RWPE1 (cell line): ENCODE data around the gene C16orf78.

Source experiments
- CTCF ChIA-PET: fragments of 350-600 bp; sonication (Branson Sonifier 250); formaldehyde crosslinking; extraction: SDS; loops from one replicate; lab custom pipeline; 2021; lab: Yijun Ruan, JAX
- POLR2A ChIA-PET: fragments of 400-600 bp; formaldehyde crosslinking; extraction: SDS; loops from one replicate; lab custom pipeline; 2020; ENCODE audit warnings: antibody characterized with exemption; ENCODE audit not compliant: low non-redundant PET; lab: Yijun Ruan, JAX
- DNase-seq: peaks from one replicate; pipeline ENCODE4 v3.0.0; 2012; ENCODE audit warnings: low spot score
- H3K27ac ChIP-seq: fragments of 450-650 bp; 2 replicates; pipeline ENCODE4 v1.5.1; 2017
- TF ChIP-seq, protein P1 (sequence below): fragments of 450-650 bp; conservative IDR thresholded peaks from 2 replicates; pipeline ENCODE4 v1.5.1; 2017; ENCODE audit warnings: low read depth, mild to moderate bottlenecking

C16orf78 gene

DNA sequence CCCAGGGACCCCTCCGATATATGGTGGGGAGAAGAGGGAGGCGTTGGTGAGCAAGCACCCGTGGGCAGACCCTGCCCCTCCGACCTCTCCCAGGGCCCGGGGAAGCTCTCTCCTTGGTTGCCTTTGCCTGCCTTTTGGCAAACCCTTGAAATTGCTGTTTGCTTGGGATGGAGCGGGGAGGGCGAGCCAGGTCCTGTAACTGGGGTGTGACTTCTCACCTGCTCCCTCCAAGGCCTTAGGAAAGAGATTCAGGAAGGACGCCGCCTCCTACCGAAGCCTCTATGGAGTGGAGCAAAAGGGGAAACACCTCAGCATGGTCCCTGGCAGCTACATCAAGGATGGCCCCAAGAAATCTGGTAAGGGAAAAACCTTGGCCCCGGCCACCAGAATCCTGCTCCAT lies 4.6 kb downstream of the C16orf78 start:
- ChIA-PET POLR2A (no interaction called here), CTCF (interaction anchor here (0.6 kb wide), 1 partner anchor 467 kb away, joined by 3 read pairs; no protein-coding TSS in a partner anchor)
- no peak overlapping the region for H3K27ac ChIP-seq
- no peak for DNase-seq
- TF ChIP-seq, protein P1, sequence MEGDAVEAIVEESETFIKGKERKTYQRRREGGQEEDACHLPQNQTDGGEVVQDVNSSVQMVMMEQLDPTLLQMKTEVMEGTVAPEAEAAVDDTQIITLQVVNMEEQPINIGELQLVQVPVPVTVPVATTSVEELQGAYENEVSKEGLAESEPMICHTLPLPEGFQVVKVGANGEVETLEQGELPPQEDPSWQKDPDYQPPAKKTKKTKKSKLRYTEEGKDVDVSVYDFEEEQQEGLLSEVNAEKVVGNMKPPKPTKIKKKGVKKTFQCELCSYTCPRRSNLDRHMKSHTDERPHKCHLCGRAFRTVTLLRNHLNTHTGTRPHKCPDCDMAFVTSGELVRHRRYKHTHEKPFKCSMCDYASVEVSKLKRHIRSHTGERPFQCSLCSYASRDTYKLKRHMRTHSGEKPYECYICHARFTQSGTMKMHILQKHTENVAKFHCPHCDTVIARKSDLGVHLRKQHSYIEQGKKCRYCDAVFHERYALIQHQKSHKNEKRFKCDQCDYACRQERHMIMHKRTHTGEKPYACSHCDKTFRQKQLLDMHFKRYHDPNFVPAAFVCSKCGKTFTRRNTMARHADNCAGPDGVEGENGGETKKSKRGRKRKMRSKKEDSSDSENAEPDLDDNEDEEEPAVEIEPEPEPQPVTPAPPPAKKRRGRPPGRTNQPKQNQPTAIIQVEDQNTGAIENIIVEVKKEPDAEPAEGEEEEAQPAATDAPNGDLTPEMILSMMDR, result no peak

GRCh38 chr16:49378816-49379215 lies 5.2 kb downstream of the C16orf78 start:
- CTCF ChIA-PET, result interaction anchor here (0.6 kb wide), 1 partner anchor 468 kb away, joined by 3 read pairs; no protein-coding TSS in a partner anchor
- TF ChIP-seq, protein P1, result no peak
- no peak for DNase-seq
- H3K27ac ChIP-seq, result no peak overlapping the region
- POLR2A ChIA-PET, result no interaction called here

- no peak overlapping the region for H3K27ac ChIP-seq
- no peak for DNase-seq
- ChIA-PET CTCF (no interaction called here), POLR2A (no interaction called here)
- TF ChIP-seq, protein P1, result no peak
Measured at GRCh38 chr16:49382916-49383315, 9.3 kb downstream of the C16orf78 start.

DNA sequence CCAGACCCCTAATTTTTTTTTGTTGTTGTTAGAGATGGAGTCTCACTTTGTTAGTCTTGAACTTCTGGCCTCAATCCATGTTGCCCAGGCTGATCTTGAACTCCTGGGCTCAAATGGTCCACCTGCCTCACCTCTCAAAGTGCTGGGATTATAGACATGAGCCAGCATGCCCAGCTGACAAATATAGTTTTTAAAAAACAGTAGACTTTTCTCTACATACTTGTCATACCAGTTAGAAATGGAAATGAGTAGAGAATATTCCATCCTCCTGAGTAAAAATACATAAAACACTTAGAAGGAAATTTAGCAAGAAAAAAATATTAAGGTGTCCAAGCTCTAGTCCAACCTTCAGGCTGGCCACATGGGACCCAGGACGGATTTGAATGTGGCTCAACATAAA lies 21.4 kb downstream of the C16orf78 start:
- DNase-seq, result no peak
- TF ChIP-seq, protein P1, result no peak
- ChIA-PET CTCF (interaction anchor here (0.6 kb wide), 1 partner anchor 258 kb away, joined by 3 read pairs; no protein-coding TSS in a partner anchor), POLR2A (no interaction called here)
- H3K27ac ChIP-seq, result no peak overlapping the region

- POLR2A ChIA-PET, result no interaction called here
- DNase-seq, result no peak
- TF ChIP-seq, protein P1, result no peak
- H3K27ac ChIP-seq, result no peak overlapping the region
- CTCF ChIA-PET, result no interaction called here
Measured at GRCh38 chr16:49396206-49396720, 22.7 kb downstream of the C16orf78 start.

- TF ChIP-seq, protein P1, result no peak
- no peak overlapping the region for H3K27ac ChIP-seq
- CTCF ChIA-PET, result no interaction called here
- POLR2A ChIA-PET, result no interaction called here
- DNase-seq, result no peak
Measured at GRCh38 chr16:49398761-49399160, 25.2 kb downstream of the C16orf78 start.
